ENCODE measurements around the gene CNOT3. TPM values are rescaled to one million over a fixed set of nuclear protein-coding genes. Genes with fewer than 3 reads are reported as not detected.

The CNOT3 gene
- total and polyA plus RNA-seq, 9 of the 15 experiments (the other 6 are each of a cell fraction or from before 2014, with no cell fraction given) = 0.27 to 60.4 (median 9.9) TPM

- TF ChIP-seq CHD7 (IDR thresholded peaks at IDR 0.05; ENCODE audit: low read depth, low read length) (no peak), ARNT (IDR thresholded peaks at IDR 0.05) (peak; percentile 44 to 63; a peak in 1 of 4 replicates), HBP1 (CRISPR knock-in tag; IDR thresholded peaks at IDR 0.05) (no peak), ARID2 (IDR thresholded peaks at IDR 0.05) (no peak), GABPA (tag; conservative IDR thresholded peaks at IDR 0.05; ENCODE audit: low read depth) (peak; percentile 53; the same call in 1 of the 2 replicates), CC2D1A (IDR thresholded peaks at IDR 0.05) (peak; percentile 87; the same call in 1 of the 2 replicates), MAFK (IDR thresholded peaks at IDR 0.05; ENCODE audit: low read length) (peak; percentile 4; the same call in 1 of the 2 replicates), TFAM (CRISPR knock-in tag; conservative IDR thresholded peaks at IDR 0.05) (no peak), ZNF3 (CRISPR knock-in tag; IDR thresholded peaks at IDR 0.05) (peak; percentile 84), SP1 (CRISPR knock-in tag; IDR thresholded peaks at IDR 0.05) (peak; percentile 80; the same call in 1 of the 2 replicates), ZBTB5 (IDR thresholded peaks at IDR 0.05) (no peak)
These were observed 35.0 kb upstream of the CNOT3 start, which contains the start of gene NDUFA3 (continued) for GRCh38 chr19:54102421-54103169.

Measured in K562 (cell line).